Left cardiac atrium (tissue), 4 donors: ENCODE measurements around the gene PPP1R3F. TPM values are rescaled to one million over a fixed set of nuclear protein-coding genes. Genes with fewer than 3 reads are reported as not detected.
"Not testable (repeated sequence)": the region's sequence is repeated elsewhere in the genome, so short reads cannot be mapped to it uniquely, and the experiment has no call there.

Source experiments
- ATAC-seq, 2 donors: fragments of 200-7000 bp; cut with Tn5 transposase; one replicate each; pipeline ENCODE4 v1.9.1; 2020; ENCODE audit warnings: mild to moderate bottlenecking in 2 of 2, moderate library complexity in 2 of 2
- DNase-seq: peaks from one replicate; pipeline ENCODE4 v3.0.0-alpha.2; 2020
- intact Hi-C, 2 donors: fragments of 100-400 bp; cut with DNase I; formaldehyde crosslinking; loops; one replicate each; pipeline versions ENCODE4 v1.14.1 to v1.15.1; 2022 to 2023
- total RNA-seq, 2 donors: library from RNA; stranded (reverse); fragmentation: NEBNext Ultra II Directional; extraction: Animal tissue kit (Norgen Biotek cat#: 25700); gene quantifications; one replicate each; pipeline ENCODE4 v1.2.1, GENCODE V29; 2021
- donor health status: DM: no; HTN: yes; CAD: no.
- donor health status: DM: no; HTN: yes; CAD: no; lungs with severe emphysema.
- donor health status: DM: yes; HTN: yes; CAD: no.
- donor health status: Dilated cardiomyopathy.

The PPP1R3F gene
- total RNA-seq, 2 donors from 2014 or later, result 17.5 to 22.5 TPM

- intact Hi-C loops, DNase-seq, ATAC-seq: not testable (repeated sequence)
These were observed 29.7 kb downstream of the PPP1R3F start for GRCh38 chrX:49299293-49299692.

GRCh38 chrX:49300703-49301102, 31.1 kb downstream of the PPP1R3F start:
- no peak for ATAC-seq
- intact Hi-C loops, result no loop called here
- no peak for DNase-seq

GRCh38 chrX:49303346-49303745, 33.8 kb downstream of the PPP1R3F start, which contains the start of gene GAGE10:
GAGE10 (plus strand) TSS chrX:49303646; CDS start chrX:49304860, 1,214 bp downstream.
- ATAC-seq (no peak), DNase-seq (no peak)
- intact Hi-C loops, result no loop called here

- DNase-seq, ATAC-seq, intact Hi-C loops: not testable (repeated sequence)
These were observed 38.2 kb downstream of the PPP1R3F start for GRCh38 chrX:49307775-49308174.

- DNase-seq, result peak; percentile 33
- peak; percentile 56 to 85 for ATAC-seq
- intact Hi-C loops, result no loop called here
These were observed 39.1 kb downstream of the PPP1R3F start for GRCh38 chrX:49308604-49309269.

GRCh38 chrX:49309401-49309981, 39.9 kb downstream of the PPP1R3F start:
- no peak for DNase-seq
- intact Hi-C loops, result no loop called here
- ATAC-seq, result peak; percentile 26 to 38

GRCh38 chrX:49310371-49310770, 40.8 kb downstream of the PPP1R3F start:
- intact Hi-C loops, result no loop called here
- DNase-seq, result no peak
- ATAC-seq, result no peak

GRCh38 chrX:49312176-49312575, 42.6 kb downstream of the PPP1R3F start:
- intact Hi-C loops, result no loop called here
- ATAC-seq (no peak), DNase-seq (no peak)

GRCh38 chrX:49316085-49316484, 46.5 kb downstream of the PPP1R3F start:
- ATAC-seq, result no peak
- intact Hi-C loops, result no loop called here
- DNase-seq, result no peak

GRCh38 chrX:49321737-49322136, 52.1 kb downstream of the PPP1R3F start, which contains the start of gene GAGE12J:
GAGE12J (plus strand) TSS chrX:49322037; CDS start chrX:49323194, 1,157 bp downstream.
- DNase-seq, ATAC-seq, intact Hi-C loops: not testable (repeated sequence)

- DNase-seq, ATAC-seq, intact Hi-C loops: not testable (repeated sequence)
These were observed 52.7 kb downstream of the PPP1R3F start for GRCh38 chrX:49322266-49322665.

- intact Hi-C loops, DNase-seq, ATAC-seq: not testable (repeated sequence)
These were observed 54.1 kb downstream of the PPP1R3F start for GRCh38 chrX:49323735-49324134.

GRCh38 chrX:49330421-49330820, 60.8 kb downstream of the PPP1R3F start:
- DNase-seq, ATAC-seq, intact Hi-C loops: not testable (repeated sequence)

GRCh38 chrX:49331282-49331681, 61.7 kb downstream of the PPP1R3F start, which contains the start of gene GAGE13:
GAGE13 (plus strand) TSS chrX:49331582; CDS start chrX:49332738, 1,156 bp downstream.
- DNase-seq, ATAC-seq, intact Hi-C loops: not testable (repeated sequence)

- DNase-seq, intact Hi-C loops, ATAC-seq: not testable (repeated sequence)
These were observed 62.2 kb downstream of the PPP1R3F start for GRCh38 chrX:49331841-49332240.

Other genes with a start within 250 kb of the PPP1R3F start
- 10 to 100 TPM; 34.5 to 36.2 TPM for gene TFE3, start 226.4 kb upstream of the PPP1R3F start, total RNA-seq
- gene CCDC120, start 210.8 kb upstream of the PPP1R3F start, total RNA-seq, result 1 to 10 TPM; 2.4 to 2.7 TPM
- gene PRAF2, start 195.8 kb upstream of the PPP1R3F start, total RNA-seq, result 10 to 100 TPM; 15.6 to 20.1 TPM
- gene WDR45, start 189.9 kb upstream of the PPP1R3F start, total RNA-seq, result 10 to 100 TPM; 52.3 to 61.1 TPM
- gene GPKOW, start 146.1 kb upstream of the PPP1R3F start, total RNA-seq, result 10 to 100 TPM; 17.1 to 19.4 TPM
- 1 to 10 TPM; 7.7 to 7.9 TPM for gene MAGIX, start 107.0 kb upstream of the PPP1R3F start, total RNA-seq
- gene PLP2, start 97.9 kb upstream of the PPP1R3F start, total RNA-seq, result 100 to 1,000 TPM in 1 of 2 donors, 10 to 100 TPM in 1; 97.5 to 114 TPM
- gene PRICKLE3, start 83.4 kb upstream of the PPP1R3F start, total RNA-seq, result 10 to 100 TPM in 1 of 2 donors, 1 to 10 TPM in 1; 9.9 to 14.8 TPM
- gene SYP, start 69.6 kb upstream of the PPP1R3F start, total RNA-seq, result 1 to 10 TPM; 1.8 to 2.8 TPM
- under 1 TPM; 0.03 to 0.21 TPM for gene CACNA1F, start 36.5 kb upstream of the PPP1R3F start, total RNA-seq
- 10 to 100 TPM in 1 of 2 donors, 1 to 10 TPM in 1; 8.8 to 10.7 TPM for gene CCDC22, start 34.3 kb upstream of the PPP1R3F start, total RNA-seq
- gene FOXP3, start 5.1 kb upstream of the PPP1R3F start, total RNA-seq, result not detected
- gene GAGE10, start 33.9 kb downstream of the PPP1R3F start, total RNA-seq, result not detected
- gene GAGE12J, start 52.2 kb downstream of the PPP1R3F start, total RNA-seq, result not detected
- gene GAGE13, start 61.8 kb downstream of the PPP1R3F start, total RNA-seq, result not detected